Tibial artery (tissue), 4 donors: ENCODE measurements around the gene B4GALT6.

Experiments used
- DNase-seq, 2 donors: peaks; one replicate each; pipeline ENCODE4 v3.0.0-alpha.2; 2019
- H3K27ac ChIP-seq, 2 donors: fragments of 200-600 bp; sonication (generic) in 1 of 2; 1 replicate in 1 of 2; 2 replicates in 1 of 2; pipeline ENCODE4 v1.5.1; 2018 to 2019; ENCODE audit warnings: mild to moderate bottlenecking in 1 of 2
- H3K27me3 ChIP-seq, 2 donors: fragments of 200-600 bp; sonication (generic) in 1 of 2; one replicate each; pipeline versions ENCODE4 v1.5.1 to v1.6.0; 2016 to 2019
- H3K36me3 ChIP-seq, 3 donors: fragments of 200-600 bp; sonication (generic) in 2 of 3; one replicate each; pipeline ENCODE4 v1.5.1; 2016 to 2019; ENCODE audit warnings: mild to moderate bottlenecking in 2 of 3
- H3K4me1 ChIP-seq, 4 donors: fragments of 200-600 bp; sonication (generic) in 2 of 4; 1 replicate in 3 of 4; 2 replicates in 1 of 4; pipeline ENCODE4 v1.5.1; 2016 to 2019
- H3K4me3 ChIP-seq, 2 donors: fragments of 200-600 bp; sonication (generic) in 1 of 2; 1 replicate in 1 of 2; 2 replicates in 1 of 2; pipeline ENCODE4 v1.5.1; 2018 to 2019; ENCODE audit warnings: mild to moderate bottlenecking in 2 of 2
- H3K9me3 ChIP-seq, 3 donors: fragments of 200-600 bp; sonication (generic) in 1 of 3; one replicate each; pipeline ENCODE4 v1.5.1; 2016 to 2019
- intact Hi-C: fragments of 100-400 bp; cut with DNase I; formaldehyde crosslinking; loops from one replicate; pipeline ENCODE4 v1.15.0; 2023; ENCODE audit warnings: low total_unique reads
- TF ChIP-seq, protein P1 (sequence below), 2 experiments: fragments of 200-600 bp in 1 of 2; fragments of 450-650 bp in 1 of 2; IDR thresholded peaks; one replicate each; pipeline ENCODE4 v1.5.1; 2017 to 2019; ENCODE audit warnings: antibody characterized with exemption in 2 of 2, mild to moderate bottlenecking in 1 of 2, moderate library complexity in 1 of 2

B4GALT6 gene

GRCh38 chr18:31575515-31576257 is 108.7 kb downstream of the B4GALT6 start:
- DNase-seq: no peak
- H3K9me3 ChIP-seq: no peaks in the 10 kb centered on the region
- H3K36me3 ChIP-seq: no peaks in the 10 kb centered on the region
- H3K27ac ChIP-seq: no peak overlapping the region
- no peaks in the 10 kb centered on the region for H3K27me3 ChIP-seq
- H3K4me3 ChIP-seq: no peak overlapping the region
- H3K4me1 ChIP-seq: no peaks in the 10 kb centered on the region
- TF ChIP-seq, protein P1, sequence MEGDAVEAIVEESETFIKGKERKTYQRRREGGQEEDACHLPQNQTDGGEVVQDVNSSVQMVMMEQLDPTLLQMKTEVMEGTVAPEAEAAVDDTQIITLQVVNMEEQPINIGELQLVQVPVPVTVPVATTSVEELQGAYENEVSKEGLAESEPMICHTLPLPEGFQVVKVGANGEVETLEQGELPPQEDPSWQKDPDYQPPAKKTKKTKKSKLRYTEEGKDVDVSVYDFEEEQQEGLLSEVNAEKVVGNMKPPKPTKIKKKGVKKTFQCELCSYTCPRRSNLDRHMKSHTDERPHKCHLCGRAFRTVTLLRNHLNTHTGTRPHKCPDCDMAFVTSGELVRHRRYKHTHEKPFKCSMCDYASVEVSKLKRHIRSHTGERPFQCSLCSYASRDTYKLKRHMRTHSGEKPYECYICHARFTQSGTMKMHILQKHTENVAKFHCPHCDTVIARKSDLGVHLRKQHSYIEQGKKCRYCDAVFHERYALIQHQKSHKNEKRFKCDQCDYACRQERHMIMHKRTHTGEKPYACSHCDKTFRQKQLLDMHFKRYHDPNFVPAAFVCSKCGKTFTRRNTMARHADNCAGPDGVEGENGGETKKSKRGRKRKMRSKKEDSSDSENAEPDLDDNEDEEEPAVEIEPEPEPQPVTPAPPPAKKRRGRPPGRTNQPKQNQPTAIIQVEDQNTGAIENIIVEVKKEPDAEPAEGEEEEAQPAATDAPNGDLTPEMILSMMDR (IDR thresholded peaks at IDR 0.05): no peak
- intact Hi-C loops: no loop called here

DNA sequence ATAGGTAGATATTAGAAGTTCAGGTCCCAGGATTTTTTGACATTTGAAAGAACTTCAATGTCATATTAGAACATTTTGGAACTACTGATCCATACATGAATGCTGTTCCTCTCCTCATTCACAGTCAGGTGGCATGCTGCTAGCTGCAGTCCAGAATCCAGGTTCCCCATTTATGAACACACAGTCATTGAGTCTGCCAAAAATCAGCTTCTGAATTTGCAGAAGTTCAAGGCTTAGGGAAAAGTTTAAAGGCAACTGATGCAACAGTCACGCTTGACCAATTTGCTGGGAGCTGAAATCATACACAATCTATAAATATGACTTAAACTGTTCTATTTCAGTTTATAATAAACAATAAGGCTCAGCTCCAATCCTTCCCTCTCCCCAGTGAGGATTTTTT is 110.0 kb downstream of the B4GALT6 start:
- H3K27ac ChIP-seq: no peak overlapping the region
- no peak for DNase-seq
- H3K27me3 ChIP-seq: no peaks in the 10 kb centered on the region
- no peaks in the 10 kb centered on the region for H3K4me1 ChIP-seq
- TF ChIP-seq, protein P1 (IDR thresholded peaks at IDR 0.05): no peak
- no peak overlapping the region for H3K4me3 ChIP-seq
- no peaks in the 10 kb centered on the region for H3K36me3 ChIP-seq
- H3K9me3 ChIP-seq: no peaks in the 10 kb centered on the region
- intact Hi-C loops: no loop called here
